C1 segment of cervical spinal cord (tissue), 14 donors: ENCODE measurements around the gene IRX4.

Experiments
- DNase-seq, 14 donors: peaks; one replicate each; lab custom pipeline; 2025; lab: John Stamatoyannopoulos, UW

IRX4 gene

DNA sequence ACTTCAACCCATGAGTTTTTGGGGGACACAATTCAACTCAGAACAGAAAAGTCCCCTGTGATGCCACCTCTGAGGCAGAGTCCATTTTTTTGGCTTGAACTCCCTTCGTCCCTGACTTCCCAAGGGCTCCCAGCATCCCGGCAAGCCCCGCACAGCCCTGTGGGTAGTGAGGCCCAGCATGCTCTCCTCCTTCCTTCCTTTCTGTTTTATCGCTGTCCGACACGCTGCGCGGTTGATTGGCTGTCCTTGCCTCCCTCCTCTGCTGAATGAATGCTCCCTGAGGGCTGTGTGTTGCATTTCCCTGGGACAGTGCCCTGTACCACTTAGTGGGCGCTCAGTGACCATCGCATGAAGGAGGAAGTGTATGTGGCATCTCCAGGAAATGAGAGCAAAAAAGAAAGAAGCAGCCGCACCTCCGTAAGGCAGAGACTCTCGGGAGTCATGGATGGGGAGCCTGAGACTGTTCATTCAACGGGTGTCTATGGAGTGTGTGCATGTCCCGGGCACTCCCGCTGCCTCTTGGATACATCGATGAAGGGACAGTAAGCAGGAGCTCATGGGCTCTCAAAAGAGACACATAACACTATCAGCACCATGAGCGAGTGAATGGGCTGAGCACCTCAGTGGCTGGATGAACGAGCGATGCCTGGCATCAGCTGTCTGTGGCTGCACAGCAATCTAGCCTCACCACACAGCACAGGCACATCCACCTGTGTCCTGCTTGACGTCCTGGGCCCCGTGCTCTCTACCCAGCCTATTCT lies 10.1 kb upstream of the IRX4 start:
- DNase-seq = no peak

DNA sequence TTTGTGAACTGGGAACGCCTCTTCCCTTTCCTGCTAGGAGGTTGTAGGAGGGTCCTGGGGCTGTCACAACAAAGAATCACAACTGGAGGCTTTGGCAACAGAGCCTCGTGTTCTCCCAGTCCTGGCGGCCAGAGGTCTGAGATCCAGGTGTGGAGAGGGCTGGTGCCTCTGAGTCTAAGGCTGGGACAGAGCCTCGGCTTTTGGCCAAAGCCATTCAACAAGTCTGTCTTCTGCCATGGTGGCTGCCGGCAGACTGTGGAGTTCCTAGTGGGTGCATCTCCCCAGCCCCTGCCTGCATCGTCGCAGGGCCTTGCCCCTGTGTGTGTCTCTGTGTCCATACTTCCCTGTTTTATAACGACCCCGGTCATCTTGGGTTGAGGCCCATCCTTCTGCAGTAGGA lies 9.5 kb upstream of the IRX4 start:
- DNase-seq = no peak

DNA sequence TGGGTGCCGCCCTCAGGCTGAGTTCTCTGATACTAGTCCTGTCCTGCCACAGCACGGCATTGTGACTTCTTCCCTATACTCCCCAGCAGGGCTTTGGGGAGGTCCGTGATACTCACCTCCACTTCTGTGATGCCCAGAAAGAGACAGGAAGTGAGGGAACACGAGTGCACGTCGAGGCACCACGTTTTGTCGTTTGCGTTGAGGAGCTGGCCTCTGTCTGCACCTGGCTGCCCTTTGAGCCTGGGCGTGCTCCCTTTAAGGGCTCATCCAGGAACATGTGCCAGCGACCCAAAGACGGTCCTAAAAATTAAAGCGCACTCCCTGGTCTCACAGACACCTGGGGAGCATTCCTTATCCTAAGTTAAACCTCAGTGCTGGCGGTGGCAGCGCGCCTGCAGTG lies 8.7 kb upstream of the IRX4 start:
- no peak for DNase-seq

DNA sequence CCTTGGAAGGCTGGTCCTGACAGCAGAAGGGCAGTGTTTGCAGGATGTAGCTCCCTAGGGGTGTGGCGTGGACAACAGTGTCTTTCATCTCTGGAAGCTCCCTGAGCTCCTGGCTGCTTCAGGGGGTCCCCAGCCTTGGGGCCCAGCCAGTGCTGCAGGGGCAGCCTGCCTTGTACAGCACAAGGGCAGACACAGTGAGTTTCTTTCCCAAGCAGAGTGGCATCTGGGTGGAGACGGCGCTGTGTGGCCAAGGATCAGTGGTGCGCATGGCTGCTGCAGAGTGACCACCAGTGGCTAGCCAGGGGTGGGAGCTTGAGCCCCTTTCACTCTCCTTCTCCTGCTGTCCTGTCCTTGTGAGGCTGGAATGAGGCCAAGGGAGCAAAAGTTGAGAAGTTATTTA lies 7.6 kb upstream of the IRX4 start:
- DNase-seq = no peak

DNA sequence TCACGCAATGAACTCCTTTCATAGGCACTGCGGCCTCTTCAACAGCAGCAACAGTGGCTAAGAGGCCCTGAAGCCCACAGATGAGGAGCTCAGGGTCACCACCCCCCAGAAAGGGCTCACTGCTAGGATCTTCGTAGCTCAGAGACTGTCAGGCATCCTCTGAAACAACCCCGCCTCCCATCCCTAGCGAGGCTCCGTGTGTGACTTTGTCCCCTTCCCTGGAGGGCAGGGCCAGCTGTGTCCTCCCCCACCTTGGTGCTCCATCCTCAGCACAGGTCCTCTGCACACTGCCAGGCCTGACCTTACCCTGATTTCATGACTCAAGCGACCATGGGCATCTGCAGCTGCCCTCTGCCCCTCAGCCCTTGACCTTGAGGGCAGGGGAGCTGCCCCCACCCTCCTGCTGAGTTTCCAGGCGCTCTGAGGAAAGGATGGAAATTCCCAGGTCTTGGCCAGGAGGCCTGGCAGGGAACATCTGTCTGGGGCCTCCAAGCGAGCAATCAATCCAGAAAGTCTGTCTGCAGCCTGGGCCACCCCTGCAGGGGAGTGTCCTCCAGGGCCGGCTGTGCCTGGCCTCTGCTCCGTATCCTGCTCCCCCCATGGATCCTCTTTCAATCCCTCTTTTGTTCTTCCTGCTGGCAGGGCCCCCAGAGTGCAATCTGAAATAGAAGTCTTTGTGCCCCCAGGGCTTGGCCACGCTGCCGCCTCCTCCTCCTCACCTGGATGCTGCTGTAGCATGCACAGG lies 6.8 kb upstream of the IRX4 start:
- DNase-seq = no peak

DNA sequence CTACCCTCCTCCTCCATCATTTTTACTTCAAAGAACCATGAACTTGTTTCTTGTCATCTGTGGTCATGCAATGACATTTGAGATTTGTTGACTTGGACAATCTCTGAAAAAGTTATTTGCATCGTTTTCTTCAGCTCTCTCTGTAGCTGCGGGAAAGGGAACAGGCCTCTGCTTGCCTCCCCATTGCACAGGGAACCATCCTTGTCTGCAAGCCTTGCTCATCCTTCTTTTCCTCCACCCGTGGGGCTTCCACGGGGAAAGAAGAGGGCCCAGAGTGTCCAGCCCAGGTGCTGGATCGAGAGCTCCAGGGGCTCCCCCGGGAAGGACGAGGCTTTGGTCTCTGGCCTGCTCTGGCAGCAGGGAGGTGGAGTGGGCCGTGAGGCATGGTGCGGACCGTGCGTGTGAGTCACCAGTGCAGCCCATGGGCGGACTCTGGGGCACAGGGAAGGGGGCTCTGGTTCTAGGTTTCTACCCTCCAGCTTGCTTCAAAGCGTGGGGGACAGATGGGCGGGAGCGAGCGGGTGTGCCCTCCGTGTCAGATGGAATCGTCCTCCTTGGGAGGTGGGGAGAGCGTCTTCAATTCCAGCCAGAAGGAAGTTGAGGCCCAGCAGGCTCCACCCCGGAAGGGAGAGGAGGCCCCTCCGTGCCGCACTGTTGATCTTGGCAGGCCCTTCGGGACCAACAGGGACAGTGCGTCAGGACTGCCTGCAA lies 6.0 kb upstream of the IRX4 start:
- DNase-seq = no peak

DNA sequence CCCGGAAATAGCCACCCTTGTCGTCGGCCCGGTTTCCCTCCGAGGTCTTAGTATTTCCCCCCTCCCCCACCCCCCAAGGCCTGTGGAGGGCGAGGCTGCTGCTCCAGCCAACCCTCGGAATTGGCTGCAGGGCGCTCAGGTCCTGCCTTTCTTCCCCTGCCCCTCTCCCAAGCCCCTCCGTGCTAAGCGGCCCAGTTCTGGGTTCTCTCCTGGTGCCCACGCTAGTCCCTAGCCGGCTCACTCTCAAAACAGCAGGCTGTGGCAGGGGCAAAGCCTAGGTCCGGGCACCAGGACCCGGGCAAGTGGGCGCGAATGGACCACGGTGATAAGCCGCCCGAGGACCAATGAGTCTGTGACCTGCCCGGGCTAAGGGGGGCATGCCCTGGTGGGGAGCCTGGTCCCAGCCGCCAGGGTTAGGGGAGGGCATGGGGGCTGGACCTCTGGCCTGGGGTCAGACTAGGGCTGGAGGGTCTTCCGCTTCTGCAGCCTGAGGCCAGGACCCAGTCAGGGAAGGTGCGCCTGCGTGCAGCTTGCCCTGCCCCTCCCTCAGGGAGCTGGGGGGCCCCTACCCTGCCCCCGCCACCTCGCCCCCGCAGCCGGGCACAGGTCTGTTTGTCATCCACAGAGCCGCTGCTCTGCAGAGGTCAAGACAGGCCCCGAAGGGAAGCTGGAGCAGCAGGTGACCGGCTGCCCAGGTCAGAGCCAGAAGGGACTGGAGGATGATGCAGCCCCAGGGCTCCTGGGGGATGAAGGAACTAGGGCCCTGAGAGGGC lies 5.0 kb upstream of the IRX4 start:
- DNase-seq = no peak

DNA sequence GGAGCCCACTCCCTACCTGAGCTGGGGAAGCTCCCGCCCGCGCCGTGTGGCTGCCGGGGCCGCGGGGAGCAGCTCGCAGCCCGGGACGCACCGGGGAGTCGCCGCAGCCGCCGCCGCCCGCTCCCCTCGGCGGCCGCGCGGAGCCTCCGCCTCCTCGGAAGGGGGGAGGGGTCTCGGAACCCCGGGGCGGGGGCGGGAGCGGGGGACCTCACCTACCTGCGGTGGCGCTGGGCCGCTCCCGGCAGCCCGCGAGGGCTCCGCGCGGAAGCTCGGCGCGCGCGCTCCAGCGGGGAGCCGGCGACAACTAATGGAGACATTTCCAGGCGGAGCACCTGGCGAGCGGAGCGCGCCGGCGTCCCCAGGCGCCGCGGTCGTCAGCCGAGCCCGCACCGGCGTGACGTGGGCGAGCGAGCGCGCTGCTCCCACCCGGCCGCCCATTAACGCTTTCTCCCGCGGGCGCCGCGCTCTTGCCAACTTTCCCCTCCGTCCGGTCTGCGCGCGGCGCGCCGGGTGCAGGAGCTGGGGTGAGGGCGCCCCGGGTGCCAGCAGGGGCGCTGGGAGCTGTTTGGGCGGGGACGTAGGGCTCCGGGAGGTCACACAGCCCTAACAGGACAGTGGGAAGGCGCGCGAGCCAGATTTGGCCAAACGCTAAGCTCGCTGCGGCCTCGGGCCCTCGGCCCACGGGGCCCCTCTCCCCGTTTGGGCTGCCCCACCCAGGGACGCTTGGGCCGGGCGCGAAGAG lies 4.3 kb upstream of the IRX4 start:
- no peak for DNase-seq

DNA sequence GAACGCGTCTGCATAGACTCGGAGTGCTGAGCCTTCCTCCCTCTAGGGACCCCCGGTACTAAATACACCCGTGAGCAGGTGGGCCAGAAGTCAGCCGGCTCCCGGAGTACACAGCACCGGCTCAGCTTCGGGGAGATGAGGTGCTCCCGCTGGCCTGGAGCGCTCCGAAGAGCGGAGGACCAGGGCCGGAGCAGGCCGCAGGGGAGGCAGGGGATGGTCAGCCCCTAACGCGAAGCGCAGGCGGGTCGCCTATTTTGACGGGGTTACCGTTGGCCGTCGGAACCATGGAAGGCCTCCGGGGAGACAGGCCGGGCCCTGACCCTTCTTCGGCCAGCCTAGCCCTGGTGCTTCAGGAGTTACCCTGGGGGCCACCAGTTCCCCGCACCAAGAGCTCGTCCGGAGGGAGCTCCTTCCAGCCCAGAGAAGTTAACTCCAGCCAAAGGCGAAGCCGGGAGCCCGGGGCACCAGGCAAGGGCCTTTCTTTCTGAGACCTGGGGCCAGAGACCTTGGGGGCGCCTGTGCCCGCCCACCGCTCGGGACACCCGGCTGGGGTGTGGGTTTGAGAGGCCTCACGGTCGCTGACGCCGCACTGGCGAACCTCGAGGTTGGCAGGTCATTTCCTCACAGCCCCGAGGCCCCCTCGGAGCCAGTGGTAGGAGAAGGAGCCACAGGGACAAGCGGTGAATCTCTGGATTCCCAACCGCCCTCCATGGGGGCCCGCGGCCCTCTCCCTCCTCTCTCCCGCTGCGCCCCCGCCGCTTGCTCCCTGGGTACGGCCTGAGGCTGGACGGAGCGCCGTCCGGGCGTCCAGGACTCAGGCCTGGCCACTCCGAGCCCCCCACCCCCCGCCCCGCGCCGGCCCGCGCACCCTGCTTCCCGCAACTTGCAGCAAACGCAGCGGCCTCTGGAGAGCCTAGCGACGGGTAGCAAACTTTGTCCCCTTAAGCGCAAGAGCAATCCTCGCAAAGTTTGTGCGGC lies 3.4 kb upstream of the IRX4 start:
- no peak for DNase-seq

DNA sequence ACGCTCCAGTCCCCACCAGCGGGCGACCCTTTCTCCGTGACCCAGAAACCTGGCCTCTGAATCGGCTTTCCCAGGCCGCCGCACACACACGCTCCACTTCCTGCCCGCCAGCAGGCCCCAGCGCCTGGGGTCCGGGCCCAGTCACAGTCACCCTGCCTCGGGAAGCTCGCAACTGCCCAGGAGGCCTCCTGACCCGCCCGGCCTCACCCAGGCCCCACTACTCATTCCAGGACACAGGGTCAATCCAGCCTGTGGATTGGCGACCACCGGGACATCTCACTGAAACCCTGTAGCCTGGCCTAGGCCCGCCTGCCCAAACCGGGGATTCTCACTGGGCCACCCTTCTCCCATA lies 2.7 kb upstream of the IRX4 start:
- no peak for DNase-seq

DNA sequence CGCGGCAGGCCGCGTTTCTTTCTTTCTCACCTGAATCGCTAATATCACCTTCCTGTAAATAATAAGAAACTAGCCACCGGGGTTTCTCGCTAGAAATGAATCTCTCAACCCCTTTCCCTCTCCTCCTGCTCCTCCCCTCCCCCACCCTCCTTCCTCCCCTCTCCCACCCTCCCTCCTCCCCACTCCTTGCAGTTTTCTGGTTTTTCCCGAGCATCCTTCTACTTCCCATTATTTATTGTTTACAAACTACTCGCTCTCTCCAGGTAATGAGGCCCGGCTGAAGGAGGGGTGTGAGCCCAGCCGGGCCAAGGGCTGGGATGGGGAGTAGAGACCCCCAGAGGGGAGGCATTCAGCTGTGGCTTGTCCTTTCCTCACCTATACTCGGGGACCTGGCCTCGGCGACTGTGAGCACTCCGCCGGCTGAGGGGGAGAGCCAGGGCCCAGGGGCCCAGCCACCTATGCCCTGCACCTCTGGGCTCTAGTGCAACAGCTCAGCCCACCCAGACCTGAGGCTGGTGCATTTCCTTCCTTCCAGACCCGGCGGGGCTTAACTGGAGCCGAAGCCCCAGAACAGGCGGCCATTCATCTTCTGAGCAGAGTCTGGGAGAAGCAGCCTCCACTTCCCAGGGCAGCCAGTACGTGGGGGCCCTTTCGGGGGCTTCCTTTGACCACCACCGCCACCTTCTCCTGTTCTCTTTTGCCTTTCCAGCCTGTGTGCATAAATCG lies 2.1 kb upstream of the IRX4 start:
- DNase-seq = no peak

DNA sequence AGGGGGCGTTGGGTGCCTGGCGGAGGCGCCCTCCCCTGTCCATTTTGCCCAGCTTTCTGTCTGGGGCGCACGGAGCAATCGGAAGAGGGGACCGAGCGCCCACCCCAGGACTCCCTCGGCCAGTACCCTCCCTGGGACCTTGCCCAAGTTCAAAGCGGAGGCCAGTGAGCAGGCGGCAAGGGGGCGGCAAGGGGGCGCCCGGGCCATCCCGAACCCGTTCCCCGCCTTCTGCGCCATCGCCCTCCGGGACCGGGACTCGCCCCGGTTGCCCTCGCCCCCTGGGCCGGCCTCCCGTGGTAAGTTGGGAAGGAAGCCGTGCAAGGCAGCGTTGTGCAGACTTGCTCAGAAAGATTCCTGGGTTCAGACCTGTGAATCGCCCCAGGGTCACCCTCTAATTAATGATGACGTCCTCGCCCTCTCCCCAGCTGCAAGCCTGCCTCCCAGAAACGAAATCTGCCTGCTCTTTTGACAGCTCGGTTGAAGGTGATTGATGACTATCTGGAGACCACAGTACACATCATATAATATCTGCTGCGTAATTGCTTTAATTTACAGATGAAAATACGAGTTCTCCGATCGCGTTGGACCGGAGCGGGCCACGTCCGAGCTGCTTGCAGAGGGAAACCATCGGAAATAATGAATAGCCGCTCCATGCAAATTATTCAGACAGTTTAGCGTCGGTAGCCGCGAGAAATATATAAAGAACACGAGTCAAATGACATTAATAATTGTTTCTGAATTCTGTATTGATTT lies 1.4 kb upstream of the IRX4 start:
- DNase-seq = no peak

DNA sequence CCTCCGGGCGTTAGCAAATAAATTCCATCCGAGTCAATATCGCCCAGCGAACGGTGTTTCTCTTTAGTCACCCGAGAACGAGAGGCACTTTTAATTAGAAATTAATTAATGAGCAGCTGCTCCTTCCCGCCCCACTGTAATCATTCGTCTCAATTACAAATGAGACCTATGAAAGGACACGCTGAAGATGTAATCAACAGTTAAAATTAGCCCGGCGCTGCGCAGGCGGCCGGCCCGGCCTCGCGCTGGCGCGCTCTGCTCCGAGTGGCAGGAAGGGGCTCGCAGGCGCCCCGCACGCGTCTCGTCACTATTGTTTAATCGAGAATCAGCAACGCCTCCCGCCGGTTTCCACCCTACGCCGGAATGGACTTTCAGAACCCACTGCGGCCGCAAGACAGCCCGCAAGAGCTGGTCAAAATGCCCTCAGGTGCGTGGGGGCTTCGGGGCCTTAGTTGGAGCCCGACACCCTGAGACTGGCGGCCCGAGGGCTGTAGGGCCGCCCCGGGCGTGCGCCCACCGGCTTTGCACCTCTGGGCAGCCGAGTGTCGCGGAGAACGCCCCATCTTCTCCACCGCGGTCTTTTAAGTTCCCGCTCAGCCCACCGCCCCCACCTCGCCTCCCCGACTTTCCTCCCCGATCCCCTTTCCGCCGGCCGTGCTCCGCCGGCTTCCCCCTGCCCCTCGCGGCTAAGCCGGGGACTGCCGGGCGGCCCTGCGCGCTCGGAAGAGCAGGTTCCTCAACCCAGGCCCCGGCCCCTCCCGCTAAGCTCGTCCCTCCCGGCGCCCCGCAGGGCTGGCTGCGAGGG lies 597 bp upstream of the IRX4 start:
- no peak for DNase-seq

DNA sequence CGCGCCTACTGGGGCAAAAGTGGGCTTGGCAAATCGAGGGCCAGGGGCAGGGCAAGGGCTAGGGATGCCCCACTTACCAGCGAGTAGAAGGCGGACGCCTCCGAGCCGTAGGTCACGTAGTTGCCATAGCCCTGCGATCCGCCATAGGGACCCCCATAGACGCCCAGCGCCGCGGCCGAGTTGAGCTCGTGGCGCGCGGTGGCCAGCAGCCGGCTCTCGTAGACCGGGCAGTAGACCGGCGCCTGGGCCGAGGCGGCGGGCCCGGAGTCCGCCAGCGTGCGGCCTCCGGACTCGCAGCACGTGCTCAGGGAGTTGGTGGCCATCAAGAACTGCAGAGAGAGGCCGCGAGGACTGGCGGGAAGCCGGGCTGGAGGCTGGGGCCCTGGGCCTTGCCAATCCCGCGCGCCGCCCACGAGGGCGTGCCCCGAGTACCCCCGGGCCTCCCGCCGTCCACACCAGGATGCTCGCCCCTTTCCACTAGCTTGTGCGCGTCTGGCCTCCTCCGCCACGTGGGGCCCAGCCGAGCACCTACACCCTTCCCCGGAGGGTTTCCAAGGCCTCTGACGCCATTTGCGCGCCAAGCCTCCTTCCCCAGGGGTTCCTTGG lies 891 bp downstream of the IRX4 start:
- DNase-seq = no peak

DNA sequence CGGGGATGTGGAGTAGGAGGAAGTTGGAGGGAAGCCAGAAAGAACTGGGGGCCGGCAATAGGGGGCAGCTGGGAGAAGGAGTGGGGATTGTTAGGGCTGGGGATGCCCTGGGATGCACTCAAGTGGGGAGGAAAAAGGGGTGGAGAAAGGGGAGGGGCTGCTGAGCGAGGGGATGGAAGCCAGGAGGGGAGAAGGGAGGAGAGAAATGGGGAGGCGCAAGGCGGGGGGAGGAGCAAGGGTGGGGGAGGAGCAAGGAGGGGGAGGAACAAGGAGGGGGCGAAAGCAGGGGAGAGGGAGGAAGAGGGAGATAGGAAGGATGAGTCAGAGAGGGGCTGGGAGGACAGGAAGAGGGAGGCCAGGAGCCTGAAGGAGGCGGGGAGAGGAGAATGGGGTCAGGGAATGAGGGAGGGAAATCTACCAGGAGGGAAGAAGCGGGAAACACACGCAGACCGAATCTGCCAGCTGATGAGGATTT lies 1.6 kb downstream of the IRX4 start:
- DNase-seq = no peak

DNA sequence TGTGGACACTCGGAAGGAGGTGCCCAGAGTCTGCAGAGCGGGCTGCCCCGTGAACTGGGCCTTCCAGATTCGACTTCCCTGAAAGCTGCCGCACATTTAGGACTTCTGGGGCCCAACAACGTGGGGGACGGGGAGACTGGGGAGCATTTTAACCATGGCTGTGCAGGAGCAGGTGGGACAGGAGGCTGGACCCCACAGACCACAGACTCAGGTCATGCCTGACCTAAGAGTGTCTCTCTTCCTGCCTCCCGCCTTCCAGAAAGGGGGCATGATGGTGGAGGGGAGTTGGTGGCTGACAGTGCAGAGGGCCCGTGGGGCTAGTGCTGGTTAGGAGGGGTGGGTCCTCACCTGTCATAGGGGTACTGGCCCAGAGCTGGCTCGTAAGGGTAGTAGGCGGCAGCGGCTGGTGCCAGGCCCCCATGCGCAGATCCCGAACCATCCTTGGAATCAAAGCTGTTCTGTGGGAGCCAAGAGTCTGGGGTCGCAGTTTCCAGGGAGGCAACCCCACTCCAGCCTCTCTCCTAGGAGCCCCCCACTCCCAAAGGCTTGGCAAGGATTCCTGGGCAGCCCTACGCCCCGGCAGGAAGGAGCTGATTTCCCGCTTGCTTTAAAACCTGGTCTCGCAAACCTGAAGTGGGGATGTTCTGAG lies 2.2 kb downstream of the IRX4 start:
- DNase-seq = no peak
